ENCODE results near the gene NTN3.

Gene NTN3

DNA sequence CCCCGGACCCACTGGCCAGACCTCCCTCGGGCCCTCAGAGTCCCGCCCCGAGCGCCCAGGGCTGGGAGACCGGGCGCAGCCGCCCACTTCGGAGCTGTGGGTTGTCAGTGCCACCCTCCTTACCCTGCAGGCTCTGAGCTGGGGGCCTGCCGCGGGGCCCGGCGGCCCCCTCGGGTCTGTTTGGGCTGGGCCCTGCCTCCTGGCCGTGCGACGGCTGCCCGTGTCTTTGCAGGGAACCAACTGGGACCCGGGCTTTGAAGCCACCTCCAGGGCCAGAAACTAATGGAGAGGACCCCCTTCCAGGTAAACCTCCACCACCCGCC is 10.7 kb upstream of the NTN3 start:
- H3K36me3 ChIP-seq, result peaks cover 67% of the 10 kb centered on the region
- H3K27ac ChIP-seq, result peak overlapping the region; percentile 91
- no peak for DNase-seq

DNA sequence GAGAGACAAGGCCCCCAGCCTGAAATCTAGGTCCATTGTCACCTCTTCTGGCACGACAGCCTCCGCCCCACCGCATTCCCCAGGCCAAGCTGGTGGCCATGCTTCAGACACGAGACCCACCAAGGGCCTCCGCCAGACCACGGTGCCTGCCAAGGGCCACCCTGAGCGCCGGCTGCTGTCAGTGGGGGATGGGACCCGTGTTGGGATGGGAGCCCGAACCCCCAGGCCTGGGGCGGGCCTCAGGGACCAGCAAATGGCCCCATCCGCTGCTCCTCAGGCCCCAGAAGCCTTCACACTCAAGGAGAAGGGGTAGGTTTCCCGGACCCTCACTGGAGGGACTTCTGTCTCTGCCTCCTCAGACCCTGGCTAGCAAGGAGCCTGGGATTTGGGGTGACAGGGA is 10.2 kb upstream of the NTN3 start:
- TF ChIP-seq, protein P1, sequence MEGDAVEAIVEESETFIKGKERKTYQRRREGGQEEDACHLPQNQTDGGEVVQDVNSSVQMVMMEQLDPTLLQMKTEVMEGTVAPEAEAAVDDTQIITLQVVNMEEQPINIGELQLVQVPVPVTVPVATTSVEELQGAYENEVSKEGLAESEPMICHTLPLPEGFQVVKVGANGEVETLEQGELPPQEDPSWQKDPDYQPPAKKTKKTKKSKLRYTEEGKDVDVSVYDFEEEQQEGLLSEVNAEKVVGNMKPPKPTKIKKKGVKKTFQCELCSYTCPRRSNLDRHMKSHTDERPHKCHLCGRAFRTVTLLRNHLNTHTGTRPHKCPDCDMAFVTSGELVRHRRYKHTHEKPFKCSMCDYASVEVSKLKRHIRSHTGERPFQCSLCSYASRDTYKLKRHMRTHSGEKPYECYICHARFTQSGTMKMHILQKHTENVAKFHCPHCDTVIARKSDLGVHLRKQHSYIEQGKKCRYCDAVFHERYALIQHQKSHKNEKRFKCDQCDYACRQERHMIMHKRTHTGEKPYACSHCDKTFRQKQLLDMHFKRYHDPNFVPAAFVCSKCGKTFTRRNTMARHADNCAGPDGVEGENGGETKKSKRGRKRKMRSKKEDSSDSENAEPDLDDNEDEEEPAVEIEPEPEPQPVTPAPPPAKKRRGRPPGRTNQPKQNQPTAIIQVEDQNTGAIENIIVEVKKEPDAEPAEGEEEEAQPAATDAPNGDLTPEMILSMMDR (IDR thresholded peaks at IDR 0.05; ENCODE audit: low read depth, low read length), result no peak
- no peaks in the 10 kb centered on the region for H3K9me3 ChIP-seq (ENCODE audit: severe bottlenecking)
- H3K4me3 ChIP-seq (ENCODE audit: low read depth, low read length), result peak overlapping the region; percentile 65
- H3K36me3 ChIP-seq, result peaks cover 62% of the 10 kb centered on the region
- DNase-seq, result no peak
- H3K27ac ChIP-seq, result peak overlapping the region; percentile 91
- no peaks in the 10 kb centered on the region for H3K27me3 ChIP-seq (ENCODE audit: insufficient read depth, low read depth, severe bottlenecking)

More for the DNA sequence above, 10.7 kb upstream of the NTN3 start:
- Histone ChIP-seq H3K4me3 (ENCODE audit: low read depth, low read length) (peak overlapping the region; percentile 65), H3K27me3 (ENCODE audit: insufficient read depth, low read depth, severe bottlenecking) (no peaks in the 10 kb centered on the region), H3K9me3 (ENCODE audit: severe bottlenecking) (no peaks in the 10 kb centered on the region)
- TF ChIP-seq, protein P1 (IDR thresholded peaks at IDR 0.05; ENCODE audit: low read depth, low read length), result no peak

DNA sequence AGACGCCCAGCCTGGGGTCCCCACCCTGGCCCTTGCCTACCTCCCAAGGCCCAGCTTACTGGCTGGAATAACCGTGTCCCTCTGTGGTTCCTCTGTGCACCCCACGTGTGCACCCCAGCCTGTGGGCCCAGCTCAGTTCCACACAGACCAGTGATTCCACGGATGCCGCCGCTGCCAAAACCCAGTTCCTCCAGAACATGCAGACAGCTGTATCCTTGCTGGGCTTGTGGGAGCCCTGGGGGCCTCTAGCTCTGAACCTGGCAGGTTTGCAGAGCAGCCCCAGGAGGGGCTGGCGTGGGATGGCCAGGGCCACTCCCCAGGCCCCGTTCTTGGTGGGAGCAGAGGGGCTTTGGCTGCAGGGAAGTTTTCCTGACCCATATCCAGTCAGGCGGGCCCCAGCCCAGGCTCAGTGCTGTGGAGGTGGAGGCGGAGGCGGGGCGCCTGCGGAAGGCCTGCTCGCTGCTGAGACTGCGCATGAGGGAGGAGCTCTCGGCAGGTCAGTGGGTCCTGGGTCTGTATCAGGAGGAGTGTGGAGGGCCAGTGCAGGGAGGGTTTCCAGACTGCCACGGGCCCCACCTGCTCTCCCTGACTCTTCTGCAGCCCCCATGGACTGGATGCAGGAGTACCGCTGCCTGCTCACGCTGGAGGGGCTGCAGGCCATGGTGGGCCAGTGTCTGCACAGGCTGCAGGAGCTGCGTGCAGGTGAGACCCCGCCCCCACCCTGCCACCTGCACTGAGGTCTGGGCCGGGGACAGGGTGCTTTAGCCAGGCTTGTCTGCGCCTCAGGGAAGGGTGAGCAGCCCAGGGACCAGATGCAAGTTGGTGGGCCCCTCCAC is 8.8 kb upstream of the NTN3 start:
- DNase-seq, result no peak
- Histone ChIP-seq H3K9me3 (ENCODE audit: severe bottlenecking) (no peaks in the 10 kb centered on the region), H3K4me3 (ENCODE audit: low read depth, low read length) (no peak overlapping the region), H3K27me3 (ENCODE audit: insufficient read depth, low read depth, severe bottlenecking) (no peaks in the 10 kb centered on the region), H3K36me3 (peaks cover 59% of the 10 kb centered on the region), H3K27ac (no peak overlapping the region)
- TF ChIP-seq, protein P1 (IDR thresholded peaks at IDR 0.05; ENCODE audit: low read depth, low read length), result no peak

DNA sequence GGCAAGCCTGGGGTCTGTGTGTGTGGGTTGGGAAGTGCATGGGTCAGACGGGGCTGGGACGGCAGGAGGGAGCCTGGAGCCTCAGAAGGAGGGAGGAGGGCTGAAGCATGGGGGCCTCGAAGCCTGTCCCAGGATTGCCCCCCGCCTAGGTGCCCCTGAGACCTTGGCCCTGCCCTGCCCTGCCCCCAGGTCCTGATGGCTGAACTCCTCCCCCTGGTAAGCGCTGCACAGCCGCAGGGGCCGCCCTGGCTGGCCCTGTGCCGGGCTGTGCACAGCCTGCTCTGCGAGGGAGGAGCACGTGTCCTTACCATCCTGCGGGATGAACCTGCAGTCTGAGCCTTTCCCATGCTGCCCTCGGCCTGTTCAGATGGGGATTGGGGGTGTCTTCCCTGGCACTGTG is 6.8 kb upstream of the NTN3 start:
- H3K4me3 ChIP-seq (ENCODE audit: low read depth, low read length), result no peak overlapping the region
- no peaks in the 10 kb centered on the region for H3K27me3 ChIP-seq (ENCODE audit: insufficient read depth, low read depth, severe bottlenecking)
- peaks cover 54% of the 10 kb centered on the region for H3K36me3 ChIP-seq
- TF ChIP-seq, protein P1 (IDR thresholded peaks at IDR 0.05; ENCODE audit: low read depth, low read length), result no peak
- no peaks in the 10 kb centered on the region for H3K9me3 ChIP-seq (ENCODE audit: severe bottlenecking)
- peak; percentile 44 for DNase-seq
- peak overlapping the region; percentile 51 for H3K27ac ChIP-seq

DNA sequence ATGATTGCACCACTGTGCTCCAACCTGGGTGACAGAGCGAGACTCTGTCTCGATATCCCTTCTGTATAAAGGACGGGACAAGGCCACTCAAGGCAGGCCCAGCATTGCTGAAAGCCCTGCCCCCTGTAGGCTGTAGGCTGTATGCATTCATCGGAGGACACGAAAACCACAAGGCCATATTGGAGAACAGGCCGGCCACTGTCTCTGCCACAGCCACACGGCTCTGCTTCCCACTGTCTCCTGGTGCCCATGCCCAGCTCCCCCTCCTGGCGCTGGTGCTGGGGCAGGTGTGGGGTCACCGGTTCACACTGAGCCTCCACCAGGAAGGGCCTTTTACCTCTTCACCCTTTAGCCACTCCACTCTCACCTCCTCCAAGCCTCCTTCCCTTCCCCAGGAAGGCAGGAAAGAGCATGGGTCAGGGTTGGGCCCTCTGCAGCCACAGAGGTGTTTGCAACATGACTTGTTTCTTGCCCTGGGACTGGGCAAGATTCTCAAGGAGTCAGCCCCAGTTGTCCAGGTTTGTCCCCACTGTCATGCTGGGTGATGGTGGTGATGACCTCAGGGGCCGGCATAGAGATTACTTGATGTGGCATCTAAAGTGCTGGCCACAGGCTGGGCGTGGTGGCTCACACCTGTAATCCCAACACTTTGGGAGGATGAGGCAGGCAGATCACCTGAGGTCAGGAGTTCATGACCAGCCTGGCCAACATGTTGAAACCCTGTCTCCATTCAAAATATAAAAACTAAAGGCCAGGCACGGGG is 5.3 kb upstream of the NTN3 start:
- no peaks in the 10 kb centered on the region for H3K9me3 ChIP-seq (ENCODE audit: severe bottlenecking)
- H3K27me3 ChIP-seq (ENCODE audit: insufficient read depth, low read depth, severe bottlenecking), result no peaks in the 10 kb centered on the region
- peak; percentile 53 for DNase-seq
- peaks cover 49% of the 10 kb centered on the region for H3K36me3 ChIP-seq
- no peak overlapping the region for H3K4me3 ChIP-seq (ENCODE audit: low read depth, low read length)
- TF ChIP-seq, protein P1 (IDR thresholded peaks at IDR 0.05; ENCODE audit: low read depth, low read length), result peak; percentile 56; the same call in 1 of the 2 replicates
- H3K27ac ChIP-seq, result peak overlapping the region; percentile 100

Data from WERI-Rb-1 (cell line).